H1 (cell line): ENCODE measurements around the gene ERGIC2.

Experiments
- BACH1 ChIP-seq: IDR thresholded peaks from 2 replicates; pipeline ENCODE4 v1.6.1; 2012; ENCODE audit warnings: low read length, improper control_type of control experiment
- CTCF ChIP-seq, 3 experiments: IDR thresholded peaks; 1 replicate in 2 of 3; 2 replicates in 1 of 3; pipeline versions ENCODE4 v1.5.1 to v1.6.1; 2011; ENCODE audit warnings: low read length in 3 of 3, mild to moderate bottlenecking in 3 of 3, inconsistent platforms in 2 of 3, low read depth in 1 of 3, moderate library complexity in 1 of 3; ENCODE audit not compliant: insufficient read depth in 1 of 3; ENCODE audit errors: control extremely low read depth in 1 of 3
- TAF1 ChIP-seq: IDR thresholded peaks from 2 replicates; pipeline ENCODE4 v1.6.1; 2011; ENCODE audit warnings: mild to moderate bottlenecking, low read depth, low read length

- TF ChIP-seq BACH1 (no peak), TAF1 (no peak), CTCF (IDR thresholded peaks at IDR 0.05; ENCODE audit: control extremely low read depth in 1 of 3, insufficient read depth in 1 of 3, low read depth in 1 of 3, low read length in 3 of 3) (no peak)
Observed at GRCh38 chr12:29350080-29350479, 30.9 kb downstream of the ERGIC2 start.
